PC-3 (cell line): Measurements from ENCODE around the gene KRTAP7-1. TPM values are rescaled to one million over a fixed set of nuclear protein-coding genes. Genes with fewer than 3 reads are reported as not detected.

ENCODE experiments used
- ATAC-seq: fragments of 200-7000 bp; cut with Tn5 transposase; 2 replicates; pipeline ENCODE4 v1.9.1; 2020; ENCODE audit warnings: mild to moderate bottlenecking, moderate library complexity
- Bru-seq: library from RNA; stranded (reverse); fragments of 400-500 nt; gene quantifications from one replicate; lab custom pipeline; 2021; lab: Mats Ljungman, UMichigan
- BruChase-seq, 2 experiments: library from RNA; stranded (reverse); fragments of 400-500 nt; gene quantifications; one replicate each; lab custom pipeline; 2021; lab: Mats Ljungman, UMichigan
- BruUV-seq: library from RNA; stranded (reverse); fragments of 400-500 nt; replicated peaks from 2 replicates; lab custom pipeline; 2021; lab: Mats Ljungman, UMichigan
- CTCF ChIA-PET: fragments of 300-600 bp; sonication (Branson Sonifier 250); formaldehyde crosslinking; loops from one replicate; lab custom pipeline; 2022; ENCODE audit warnings: antibody characterized with exemption; lab: Charles Lee
- POLR2A ChIA-PET: fragments of 300-600 bp; sonication (Branson Sonifier 250); formaldehyde crosslinking; loops from one replicate; lab custom pipeline; 2022; ENCODE audit warnings: antibody characterized with exemption; ENCODE audit not compliant: unreplicated experiment; lab: Charles Lee
- DNase-seq: peaks from one replicate; pipeline ENCODE4 v3.0.0-alpha.2; 2015
- H2AFZ ChIP-seq: fragments of 300-600 bp; sonication (generic); 2 replicates; pipeline ENCODE4 v1.6.0; 2016; ENCODE audit warnings: antibody characterized with exemption, low read length
- H3F3A ChIP-seq: fragments of 300-600 bp; sonication (generic); one replicate; pipeline ENCODE4 v1.6.0; 2017; ENCODE audit warnings: antibody characterized with exemption, low read length, control low read depth, mild to moderate bottlenecking; ENCODE audit not compliant: unreplicated experiment
- H3K27ac ChIP-seq: fragments of 300-600 bp; sonication (generic); 2 replicates; pipeline ENCODE4 v1.5.1; 2016; ENCODE audit warnings: mild to moderate bottlenecking, low read length
- H3K27me3 ChIP-seq: fragments of 300-600 bp; sonication (generic); 2 replicates; pipeline ENCODE4 v1.6.1; 2016; ENCODE audit warnings: low read length, mixed read lengths
- H3K36me3 ChIP-seq: fragments of 300-600 bp; sonication (generic); 2 replicates; pipeline ENCODE4 v1.6.1; 2016; ENCODE audit warnings: low read depth, mixed run types, low read length, mixed read lengths
- H3K4me1 ChIP-seq: fragments of 300-600 bp; sonication (generic); 2 replicates; pipeline ENCODE4 v1.5.1; 2016; ENCODE audit warnings: low read length; ENCODE audit not compliant: insufficient read depth
- H3K4me2 ChIP-seq: fragments of 300-600 bp; sonication (generic); 2 replicates; pipeline ENCODE4 v1.6.0; 2016; ENCODE audit warnings: low read length
- H3K4me3 ChIP-seq: fragments of 300-600 bp; sonication (generic); 2 replicates; pipeline ENCODE4 v1.5.1; 2016; ENCODE audit warnings: mild to moderate bottlenecking, low read length, mixed read lengths
- H3K79me2 ChIP-seq: fragments of 300-600 bp; sonication (generic); 2 replicates; pipeline ENCODE4 v1.6.1; 2017; ENCODE audit warnings: low read length, mixed read lengths
- H3K9ac ChIP-seq: fragments of 300-600 bp; sonication (generic); 2 replicates; pipeline ENCODE4 v1.6.0; 2016; ENCODE audit warnings: mild to moderate bottlenecking, low read length
- H3K9me2 ChIP-seq: fragments of 300-600 bp; sonication (generic); replicated peaks from 2 replicates; pipeline ENCODE4 v1.6.1; 2016; ENCODE audit warnings: mixed run types, low read length, mixed read lengths
- H3K9me3 ChIP-seq: fragments of 300-600 bp; sonication (generic); 2 replicates; pipeline ENCODE4 v1.6.1; 2016; ENCODE audit warnings: low read length, mixed read lengths
- H4K20me1 ChIP-seq: fragments of 300-600 bp; sonication (generic); 2 replicates; pipeline ENCODE4 v1.6.1; 2016; ENCODE audit warnings: low read length, mixed read lengths
- EZH2 ChIP-seq: fragments of 300-600 bp; sonication (generic); IDR thresholded peaks from one replicate; pipeline ENCODE4 v1.6.1; 2017; ENCODE audit warnings: antibody characterized with exemption, mild to moderate bottlenecking, low read length; ENCODE audit not compliant: unreplicated experiment
- EZH2phosphoT487 ChIP-seq: fragments of 300-600 bp; sonication (generic); IDR thresholded peaks from 2 replicates; pipeline ENCODE4 v1.6.1; 2018; ENCODE audit warnings: mild to moderate bottlenecking, antibody characterized with exemption, low read length, borderline replicate concordance
- intact Hi-C: fragments of 100-400 bp; cut with micrococcal nuclease; formaldehyde crosslinking; loops from 2 replicates; pipeline ENCODE4 v1.9.0; 2023
- long read RNA-seq: library from polyadenylated mRNA; unstranded; transcript quantifications from one replicate; pipeline ENCODE4 v2.0.0, GENCODE V29; 2021; ENCODE audit not compliant: unreplicated experiment
- total RNA-seq: library from RNA; depleted of rRNA; stranded (reverse); fragments of >200 nt; gene quantifications from 2 replicates; pipeline ENCODE4 v1.2.3, GENCODE V29; 2014; rRNA removed
- TF ChIP-seq, protein P1 (sequence below): fragments of 300-600 bp; sonication (generic); conservative IDR thresholded peaks from 2 replicates; pipeline ENCODE4 v1.5.1; 2017; ENCODE audit warnings: antibody characterized with exemption, low read depth, mild to moderate bottlenecking, low read length

Gene KRTAP7-1, protein sequence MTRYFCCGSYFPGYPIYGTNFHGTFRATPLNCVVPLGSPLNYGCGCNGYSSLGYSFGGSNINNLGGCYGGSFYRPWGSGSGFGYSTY
- total RNA-seq: not detected in 2 replicates
- not detected for Bru-seq, nascent RNA
- percentile 25 among the genes with signal in this experiment for BruChase-seq, experiment 1, labeled RNA remaining after a 6-hour chase
- BruChase-seq, experiment 2, labeled RNA remaining after a 2-hour chase: not detected
- long read RNA-seq: 0 reads

DNA sequence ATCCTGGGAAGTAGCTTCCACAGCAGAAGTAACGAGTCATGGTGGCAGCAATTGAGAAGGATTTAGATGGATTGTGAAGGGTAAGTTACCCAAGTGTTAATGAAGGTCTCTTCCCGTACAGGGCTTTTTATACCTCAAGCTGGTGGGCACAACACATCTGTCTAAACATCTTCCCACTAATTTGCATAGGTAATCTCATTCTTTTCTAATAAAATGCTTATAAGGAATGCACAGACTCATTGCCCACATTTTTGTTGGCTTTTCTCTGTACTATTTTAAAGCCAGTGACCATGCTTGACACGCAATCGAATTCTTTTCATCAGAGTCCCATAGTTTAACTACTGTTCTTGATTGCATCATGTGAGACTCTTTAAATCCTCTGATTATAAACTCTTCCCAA, at the start of gene KRTAP7-1:
TSS of gene KRTAP7-1 (minus strand) at position 101 of the 400 bp plus-strand sequence. CDS start at position 40, 61 bp downstream.
- no peak for ATAC-seq
- CTCF ChIA-PET: no interaction called here
- Histone ChIP-seq H3K4me3 (no peak within 1 kb of the TSS), H3F3A (no peaks in the 10 kb centered on the region), H3K27ac (no peak within 1 kb of the TSS), H3K9me3 (no peaks in the 10 kb centered on the region), H2AFZ (no peak within 1 kb of the TSS), H3K4me1 (no peaks in the 10 kb centered on the region), H3K9ac (no peak within 1 kb of the TSS), H4K20me1 (no peaks in the 10 kb centered on the region), H3K27me3 (peaks cover 32% of the 10 kb centered on the region), H3K36me3 (no peaks in the 10 kb centered on the region), H3K79me2 (no peaks in the 10 kb centered on the region), H3K4me2 (no peak within 1 kb of the TSS), H3K9me2 (no peaks in the 10 kb centered on the region)
- intact Hi-C loops: no loop called here
- DNase-seq: no peak
- no TSS peak for BruUV-seq
- POLR2A ChIA-PET: no interaction called here
- TF ChIP-seq, protein P1, sequence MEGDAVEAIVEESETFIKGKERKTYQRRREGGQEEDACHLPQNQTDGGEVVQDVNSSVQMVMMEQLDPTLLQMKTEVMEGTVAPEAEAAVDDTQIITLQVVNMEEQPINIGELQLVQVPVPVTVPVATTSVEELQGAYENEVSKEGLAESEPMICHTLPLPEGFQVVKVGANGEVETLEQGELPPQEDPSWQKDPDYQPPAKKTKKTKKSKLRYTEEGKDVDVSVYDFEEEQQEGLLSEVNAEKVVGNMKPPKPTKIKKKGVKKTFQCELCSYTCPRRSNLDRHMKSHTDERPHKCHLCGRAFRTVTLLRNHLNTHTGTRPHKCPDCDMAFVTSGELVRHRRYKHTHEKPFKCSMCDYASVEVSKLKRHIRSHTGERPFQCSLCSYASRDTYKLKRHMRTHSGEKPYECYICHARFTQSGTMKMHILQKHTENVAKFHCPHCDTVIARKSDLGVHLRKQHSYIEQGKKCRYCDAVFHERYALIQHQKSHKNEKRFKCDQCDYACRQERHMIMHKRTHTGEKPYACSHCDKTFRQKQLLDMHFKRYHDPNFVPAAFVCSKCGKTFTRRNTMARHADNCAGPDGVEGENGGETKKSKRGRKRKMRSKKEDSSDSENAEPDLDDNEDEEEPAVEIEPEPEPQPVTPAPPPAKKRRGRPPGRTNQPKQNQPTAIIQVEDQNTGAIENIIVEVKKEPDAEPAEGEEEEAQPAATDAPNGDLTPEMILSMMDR: no peak
- no peak for TF ChIP-seq EZH2phosphoT487
- no peak for TF ChIP-seq EZH2

DNA sequence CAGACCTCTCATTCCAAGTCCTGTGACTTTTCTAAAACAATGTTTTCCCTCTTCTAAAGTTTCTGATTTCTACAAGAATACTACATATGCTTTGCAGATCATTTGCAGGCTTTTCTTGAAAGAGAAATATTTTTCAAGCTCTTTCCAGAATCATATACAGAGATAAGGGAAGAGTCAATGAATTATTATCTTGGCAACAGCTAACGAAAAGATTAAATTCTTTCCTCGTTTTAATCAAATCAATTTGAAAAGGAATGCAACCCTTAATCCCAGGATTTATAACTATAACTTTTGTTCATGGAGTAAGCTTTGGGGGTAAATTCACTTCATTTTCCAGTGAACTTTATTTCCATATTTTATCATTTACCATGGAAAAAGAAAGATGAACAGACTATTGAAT, 45.0 kb upstream of the KRTAP7-1 start:
- H3K4me1 ChIP-seq: no peaks in the 10 kb centered on the region
- no peak overlapping the region for H2AFZ ChIP-seq
- H4K20me1 ChIP-seq: no peaks in the 10 kb centered on the region
- no peaks in the 10 kb centered on the region for H3F3A ChIP-seq
- H3K36me3 ChIP-seq: no peaks in the 10 kb centered on the region
- ATAC-seq (no peak), DNase-seq (no peak)
- intact Hi-C loops: no loop called here
- peaks cover 31% of the 10 kb centered on the region for H3K27me3 ChIP-seq
- TF ChIP-seq EZH2: no peak
- TF ChIP-seq EZH2phosphoT487: no peak
- TF ChIP-seq, protein P1: no peak
- BruUV-seq: no TSS peak
- no peak overlapping the region for H3K4me3 ChIP-seq
- no peaks in the 10 kb centered on the region for H3K9me2 ChIP-seq
- POLR2A ChIA-PET: no interaction called here
- CTCF ChIA-PET: no interaction called here
- H3K9ac ChIP-seq: no peak overlapping the region
- H3K79me2 ChIP-seq: no peaks in the 10 kb centered on the region
- no peak overlapping the region for H3K4me2 ChIP-seq
- no peaks in the 10 kb centered on the region for H3K9me3 ChIP-seq
- H3K27ac ChIP-seq: no peak overlapping the region
